Endothelial cell of umbilical vein (primary cell): ENCODE measurements around the gene ACAD11. TPM values are rescaled to one million over a fixed set of nuclear protein-coding genes. Genes with fewer than 3 reads are reported as not detected.

Source experiments
- BruUV-seq: library from RNA; stranded (reverse); fragments of 400-500 nt; replicated peaks from 2 replicates; lab custom pipeline; 2021; lab: Mats Ljungman, UMichigan
- CTCF ChIA-PET: fragments of 300-600, 350-600 bp; sonication (Branson Sonifier 250); formaldehyde crosslinking; loops from one replicate; lab custom pipeline; 2021; ENCODE audit warnings: antibody characterized with exemption, inconsistent platforms; lab: Charles Lee
- POLR2A ChIA-PET: fragments of 300-600, 350-600 bp; sonication (Branson Sonifier 250); formaldehyde crosslinking; loops from one replicate; lab custom pipeline; 2021; ENCODE audit warnings: antibody characterized with exemption, inconsistent platforms; lab: Charles Lee
- DNase-seq: peaks from one replicate; pipeline ENCODE4 v3.0.0-alpha.2; 2011; ENCODE audit warnings: low read depth, low spot score
- FAIRE-seq: peaks from 2 replicates; lab custom pipeline; 2011; peaks lifted over from hg19 to GRCh38; lab: Jason Lieb, UNC
- H2AFZ ChIP-seq: 2 replicates; pipeline ENCODE4 v1.6.0; 2012; ENCODE audit warnings: low read depth, low read length, control low read depth, inconsistent platforms
- H3K27ac ChIP-seq: 2 replicates; pipeline ENCODE4 v1.5.1; 2011; ENCODE audit warnings: low read depth, mild to moderate bottlenecking, control low read depth, low read length, moderate library complexity; ENCODE audit not compliant: insufficient read depth
- H3K27me3 ChIP-seq, 2 experiments: 2 replicates each; pipeline versions ENCODE4 v1.6.0 to v1.6.1; 2011; ENCODE audit warnings: low read length in 2 of 2, mixed read lengths in 1 of 2; ENCODE audit not compliant: control insufficient read depth in 2 of 2, insufficient read depth in 2 of 2
- H3K36me3 ChIP-seq, 2 experiments: 2 replicates in 1 of 2; 3 replicates in 1 of 2; pipeline ENCODE4 v1.5.1; 2011; ENCODE audit warnings: low read length in 2 of 2, mild to moderate bottlenecking in 1 of 2, moderate library complexity in 1 of 2; ENCODE audit not compliant: control insufficient read depth in 2 of 2, insufficient read depth in 2 of 2; ENCODE audit errors: extremely low read depth in 1 of 2
- H3K4me1 ChIP-seq: 3 replicates; pipeline ENCODE4 v1.5.1; 2011; ENCODE audit warnings: mild to moderate bottlenecking, low read length; ENCODE audit not compliant: control insufficient read depth, insufficient read depth; ENCODE audit errors: extremely low read depth
- H3K4me2 ChIP-seq: 2 replicates; pipeline ENCODE4 v1.6.1; 2011; ENCODE audit warnings: low read length, control low read depth, mixed read lengths; ENCODE audit not compliant: insufficient read depth
- H3K4me3 ChIP-seq, 3 experiments: fragments of 200-600 bp in 1 of 3; sonication (generic), shearing (Covaris generic) in 1 of 3; replicated peaks in 1 of 3; 2 replicates each; pipeline ENCODE4 v1.5.1; 2011 to 2016; ENCODE audit warnings: control low read depth in 3 of 3, low read length in 3 of 3, mild to moderate bottlenecking in 2 of 3, inconsistent platforms in 1 of 3, low read depth in 1 of 3, moderate library complexity in 1 of 3; ENCODE audit not compliant: insufficient read depth in 1 of 3
- H3K79me2 ChIP-seq: 2 replicates; pipeline ENCODE4 v1.6.0; 2012; ENCODE audit warnings: low read length, inconsistent platforms; ENCODE audit not compliant: control insufficient read depth, insufficient read depth
- H3K9ac ChIP-seq: replicated peaks from 2 replicates; pipeline ENCODE3; 2011; ENCODE audit warnings: low read length, control low read depth; ENCODE audit not compliant: insufficient read depth; ENCODE audit errors: extremely low read depth
- H3K9me1 ChIP-seq: replicated peaks from 3 replicates; pipeline ENCODE4 v1.6.0; 2011; ENCODE audit warnings: mild to moderate bottlenecking, low read length; ENCODE audit not compliant: control insufficient read depth, insufficient read depth; ENCODE audit errors: extremely low read depth
- H3K9me3 ChIP-seq: replicated peaks from 2 replicates; pipeline ENCODE4 v1.5.1; 2012; ENCODE audit warnings: low read length, inconsistent platforms; ENCODE audit not compliant: control insufficient read depth, insufficient read depth
- H4K20me1 ChIP-seq: replicated peaks from 2 replicates; pipeline ENCODE3; 2011; ENCODE audit warnings: mild to moderate bottlenecking, low read length; ENCODE audit not compliant: control insufficient read depth, insufficient read depth; ENCODE audit errors: extremely low read depth
- CTCF ChIP-seq, 2 donors: IDR thresholded peaks; 1 replicate in 1 of 2; 2 replicates in 1 of 2; pipeline ENCODE4 v1.5.1; 2011; ENCODE audit warnings: low read length in 2 of 2, mild to moderate bottlenecking in 2 of 2, moderate library complexity in 2 of 2, control low read depth in 1 of 2, inconsistent platforms in 1 of 2, low read depth in 1 of 2; ENCODE audit not compliant: insufficient read depth in 1 of 2; ENCODE audit errors: extremely low read depth in 1 of 2
- EZH2 ChIP-seq: IDR thresholded peaks from 2 replicates; pipeline ENCODE4 v1.6.1; 2012; ENCODE audit warnings: borderline replicate concordance, low read depth, mild to moderate bottlenecking, moderate library complexity, low read length, inconsistent platforms; ENCODE audit not compliant: severe bottlenecking
- FOS ChIP-seq: IDR thresholded peaks from 2 replicates; pipeline ENCODE4 v1.6.1; 2011; ENCODE audit warnings: mild to moderate bottlenecking, low read length, moderate library complexity, borderline replicate concordance; ENCODE audit not compliant: insufficient read depth
- GATA2 ChIP-seq: IDR thresholded peaks from 2 replicates; pipeline ENCODE4 v1.7.0; 2011; ENCODE audit warnings: low read depth, mild to moderate bottlenecking, moderate library complexity, mixed read lengths, low read length; ENCODE audit not compliant: insufficient read length, insufficient read depth
- JUN ChIP-seq: IDR thresholded peaks from 2 replicates; pipeline ENCODE4 v1.6.1; 2011; ENCODE audit warnings: borderline replicate concordance, low read depth; ENCODE audit not compliant: insufficient read length, insufficient read depth
- MAX ChIP-seq: IDR thresholded peaks from 2 replicates; pipeline ENCODE4 v1.6.1; 2011; ENCODE audit not compliant: insufficient read depth, insufficient read length
- MYC ChIP-seq: IDR thresholded peaks from one replicate; pipeline ENCODE4 v1.6.1; 2011; ENCODE audit warnings: mild to moderate bottlenecking, low read depth, low read length
- POLR2A ChIP-seq: IDR thresholded peaks from 2 replicates; pipeline ENCODE4 v1.6.1; 2012; ENCODE audit warnings: low read depth, mild to moderate bottlenecking, control low read depth, low read length
- dilution Hi-C: fragments of 300-500 bp; cut with MboI; formaldehyde crosslinking; loops from one replicate; pipeline ENCODE4 v1.15.0; 2019; ENCODE audit warnings: low sequenced_read_pairs; ENCODE audit not compliant: extremely low pct_ligation_motif_present
- intact Hi-C: fragments of 100-400 bp; cut with micrococcal nuclease; formaldehyde crosslinking; loops from one replicate; pipeline ENCODE4 v1.10.0; 2022
- polyA plus RNA-seq, 4 experiments: library from polyadenylated mRNA; depleted of rRNA in 3 of 4; stranded (reverse) in 3 of 4; unstranded in 1 of 4; fragments of >200 nt; gene quantifications; 2 replicates each; pipeline versions ENCODE4 v1.2.1 to v1.2.3, GENCODE V29; 2011 to 2012; ENCODE audit warnings: missing spikeins in 1 of 4
- total RNA-seq: library from RNA; stranded (reverse); gene quantifications from 2 replicates; pipeline ENCODE4 v1.2.3, GENCODE V29; 2021

Gene ACAD11
- total and polyA plus RNA-seq, 2 donors (not counting 3 experiments of a cell fraction or from before 2014, with no cell fraction given) = 9.6 to 17.9 TPM

- dilution Hi-C loops (no loop called here), intact Hi-C loops (no loop called here)
- Histone ChIP-seq H3K27me3 (no peaks in the 10 kb centered on the region), H3K36me3 (no peaks in the 10 kb centered on the region), H3K4me3 (peak overlapping the region; percentile 43 to 71 (median 70)), H3K79me2 (peaks cover 31% of the 10 kb centered on the region), H4K20me1 (no peaks in the 10 kb centered on the region), H3K4me2 (peak overlapping the region; percentile 83), H3K27ac (no peak overlapping the region), H3K9me1 (no peaks in the 10 kb centered on the region), H3K4me1 (peaks cover 20% of the 10 kb centered on the region), H3K9me3 (no peaks in the 10 kb centered on the region), H2AFZ (no peak overlapping the region), H3K9ac (peak overlapping the region; percentile 84)
- TF ChIP-seq FOS = no peak
- TF ChIP-seq MYC = no peak
- no peak for TF ChIP-seq MAX
- no peak for TF ChIP-seq GATA2
- TF ChIP-seq POLR2A = no peak
- FAIRE-seq = no peak
- ChIA-PET CTCF (interaction anchor here (0.6 to 3.8 kb wide), 6 partner anchors 12 to 253 kb away, joined by 3 to 28 read pairs (median 4); no protein-coding TSS in a partner anchor), POLR2A (no interaction called here)
- no TSS peak for BruUV-seq
- peak; percentile 35 for DNase-seq
Measured at GRCh38 chr3:132661101-132661500, 1.5 kb upstream of the ACAD11 start.

- no TSS peak for BruUV-seq
Measured at GRCh38 chr3:132660811-132661070, 1.1 kb upstream of the ACAD11 start.

More at GRCh38 chr3:132660811-132661070, 1.1 kb upstream of the ACAD11 start:
- DNase-seq (peak; percentile 47), FAIRE-seq (no peak)
- no peaks in the 10 kb centered on the region for H3K9me3 ChIP-seq
- H3K4me1 ChIP-seq = peaks cover 21% of the 10 kb centered on the region
- CTCF ChIA-PET = interaction anchor here (0.6 to 3.8 kb wide), 6 partner anchors 12 to 252 kb away, joined by 3 to 28 read pairs (median 4); no protein-coding TSS in a partner anchor
- peak overlapping the region; percentile 83 for H3K4me2 ChIP-seq
- H3K9ac ChIP-seq = peak overlapping the region; percentile 84
- H3K79me2 ChIP-seq = peaks cover 31% of the 10 kb centered on the region
- peak overlapping the region; percentile 43 to 71 (median 70) for H3K4me3 ChIP-seq
- dilution Hi-C loops = no loop called here
- H4K20me1 ChIP-seq = no peaks in the 10 kb centered on the region
- H3K27ac ChIP-seq = peak overlapping the region; percentile 68
- H3K27me3 ChIP-seq = no peaks in the 10 kb centered on the region
- peak overlapping the region; percentile 89 for H2AFZ ChIP-seq
- POLR2A ChIA-PET = no interaction called here
- no peak for TF ChIP-seq MYC
- TF ChIP-seq JUN = no peak
- no peak for TF ChIP-seq GATA2
- no peak for TF ChIP-seq CTCF (IDR thresholded peaks at IDR 0.05; ENCODE audit: extremely low read depth in 1 of 2, insufficient read depth in 1 of 2, low read depth in 1 of 2, low read length in 2 of 2)
- no peak for TF ChIP-seq MAX
- no peak for TF ChIP-seq POLR2A
- no peak for TF ChIP-seq FOS
- no peak for TF ChIP-seq EZH2
- H3K9me1 ChIP-seq = no peaks in the 10 kb centered on the region
- intact Hi-C loops = loop anchor here (1.0 kb wide), 2 partner anchors 9 to 22 kb away; no protein-coding TSS in a partner anchor
- H3K36me3 ChIP-seq = no peaks in the 10 kb centered on the region
